HG03025 (cell line): Measurements from ENCODE around the gene MACROD2.
"Not testable (repeated sequence)": the region's sequence is repeated elsewhere in the genome, so short reads cannot be mapped to it uniquely, and the experiment has no call there.

Experiments used
- ATAC-seq: cut with Tn5 transposase; IDR thresholded peaks from one replicate; pipeline ENCODE4 v1.9.1; 2021; ENCODE audit warnings: mild to moderate bottlenecking, moderate library complexity; ENCODE audit not compliant: unreplicated experiment, low FRiP score

MACROD2 gene

GRCh38 chr20:14235355-14235754 is 240.0 kb downstream of the MACROD2 start:
- ATAC-seq: no peak

DNA sequence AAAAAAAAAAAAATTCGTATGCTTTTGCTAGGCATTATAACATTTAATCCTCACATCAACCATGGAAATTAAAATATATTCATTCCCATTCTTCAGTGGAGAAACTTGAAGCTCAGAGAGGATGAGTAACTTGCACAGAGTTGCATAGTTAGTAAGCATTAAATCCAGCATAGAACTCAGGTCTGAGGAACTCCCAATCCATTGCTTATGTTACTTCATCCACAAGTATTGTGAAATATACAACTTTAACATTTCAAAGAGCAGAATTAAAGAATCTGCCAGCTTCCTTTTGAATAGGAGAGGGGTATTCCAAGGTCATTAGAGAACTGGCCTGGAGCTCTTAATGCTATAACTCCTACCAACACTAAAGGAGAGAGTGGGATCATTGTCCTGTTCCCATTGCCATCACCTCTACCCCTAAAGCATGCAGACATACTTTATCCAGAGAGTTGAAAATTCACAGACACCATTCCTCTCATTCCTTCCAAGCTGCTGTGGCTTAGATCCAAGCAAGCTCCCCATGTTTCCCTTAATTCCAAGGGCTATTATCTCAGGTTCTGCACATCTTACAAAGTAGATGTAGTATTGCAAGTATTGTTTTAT is 250.2 kb downstream of the MACROD2 start:
- no peak for ATAC-seq

DNA sequence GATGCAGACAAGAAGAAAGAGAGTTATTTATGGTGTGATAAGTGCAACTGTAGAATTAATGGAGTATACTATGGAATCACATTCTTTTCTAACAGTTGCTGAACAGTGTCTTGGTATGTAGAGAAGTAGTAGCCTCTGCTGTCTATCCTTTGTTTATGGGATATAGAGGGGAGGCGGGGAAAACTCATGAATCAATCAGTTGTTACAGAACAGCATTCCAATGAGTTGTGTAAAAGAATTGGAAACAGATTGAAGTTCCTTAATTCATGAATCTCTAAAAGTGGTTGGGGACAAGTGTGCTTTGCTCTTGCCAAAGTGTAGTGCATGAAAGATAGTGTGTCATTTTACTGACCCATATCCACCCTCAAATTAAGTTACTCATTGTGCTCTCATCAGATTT is 264.4 kb downstream of the MACROD2 start:
- ATAC-seq: no peak

- no peak for ATAC-seq
These were observed 265.1 kb downstream of the MACROD2 start for GRCh38 chr20:14260367-14260766.

- ATAC-seq: no peak
These were observed 269.6 kb downstream of the MACROD2 start for GRCh38 chr20:14264869-14265268.

DNA sequence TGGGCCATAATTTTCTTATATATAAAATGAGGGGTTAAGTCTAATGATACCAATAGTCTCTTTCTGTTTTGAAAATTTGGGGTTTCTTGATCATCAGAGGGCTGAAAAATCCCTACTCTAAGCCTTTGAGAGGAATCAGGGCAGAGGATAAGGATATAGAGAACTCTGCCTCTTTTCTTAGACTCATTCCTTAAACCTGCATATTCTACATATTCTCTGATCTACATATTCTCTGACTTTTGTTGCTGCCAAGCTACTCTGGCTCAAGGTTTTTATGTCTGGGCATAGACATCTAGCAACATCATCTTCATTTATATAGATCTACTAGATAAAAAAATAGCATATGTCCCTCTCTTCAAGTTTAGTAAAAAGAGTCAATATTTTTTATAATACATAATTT is 270.9 kb downstream of the MACROD2 start:
- ATAC-seq: no peak

DNA sequence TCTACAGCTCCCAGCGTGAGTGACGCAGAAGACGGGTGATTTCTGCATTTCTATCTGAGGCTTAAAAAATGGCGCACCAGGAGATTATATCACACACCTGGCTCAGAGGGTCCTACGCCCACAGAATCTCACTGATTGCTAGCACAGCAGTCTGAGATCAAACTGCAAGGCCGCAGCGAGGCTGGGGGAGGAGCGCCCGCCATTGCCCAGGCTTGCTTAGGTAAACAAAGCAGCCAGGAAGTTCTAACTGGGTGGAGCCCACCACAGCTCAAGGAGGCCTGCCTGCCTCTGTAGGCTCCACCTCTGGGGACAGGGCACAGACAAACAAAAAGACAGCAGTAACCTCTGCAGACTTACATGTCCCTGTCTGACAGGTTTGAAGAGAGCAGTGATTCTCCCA is 275.4 kb downstream of the MACROD2 start:
- not testable (repeated sequence) for ATAC-seq

- ATAC-seq: no peak
These were observed 286.8 kb downstream of the MACROD2 start for GRCh38 chr20:14282140-14282539.

DNA sequence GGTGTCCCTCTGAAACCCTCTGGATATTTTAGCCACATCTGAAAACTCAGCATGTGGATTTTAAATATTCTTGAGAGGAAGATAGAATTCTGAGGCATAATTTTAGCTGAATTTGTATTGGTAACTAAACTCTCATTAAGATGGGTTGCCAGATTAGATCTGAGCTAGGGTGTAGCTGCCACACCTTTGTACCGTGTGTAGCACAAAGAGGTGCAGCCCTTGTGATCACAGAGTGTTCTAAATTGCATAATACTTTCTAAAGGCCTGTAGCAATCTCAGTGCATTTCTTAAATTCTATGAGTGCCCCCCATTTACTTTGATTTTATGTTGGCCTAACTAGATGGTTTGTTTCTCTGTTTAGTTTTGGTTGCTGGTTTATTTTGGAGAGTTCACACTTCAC is 289.1 kb downstream of the MACROD2 start:
- no peak for ATAC-seq

- no peak for ATAC-seq
These were observed 293.3 kb downstream of the MACROD2 start for GRCh38 chr20:14288341-14289330.

GRCh38 chr20:14291502-14291901 is 296.2 kb downstream of the MACROD2 start:
- no peak for ATAC-seq

DNA sequence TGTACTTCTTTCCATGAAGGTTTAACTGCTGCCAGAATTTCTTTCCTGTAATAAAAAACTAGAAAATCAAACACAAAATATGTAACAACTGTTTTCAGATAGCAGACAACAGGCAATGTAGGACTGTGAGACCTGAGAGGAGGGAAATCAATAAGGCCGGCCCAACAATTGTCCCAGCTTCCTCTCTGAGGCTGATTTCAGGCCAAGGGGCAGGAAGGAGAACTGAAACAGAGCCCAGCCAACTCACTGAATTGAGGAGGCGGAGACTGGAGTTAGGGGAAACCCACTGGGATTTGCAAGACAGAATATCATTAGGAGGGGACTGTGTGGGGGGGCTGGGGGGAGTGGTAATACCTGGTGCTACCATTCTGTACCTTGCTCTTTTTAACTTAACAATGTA is 299.9 kb downstream of the MACROD2 start:
- ATAC-seq: no peak

GRCh38 chr20:14295770-14296309 is 300.5 kb downstream of the MACROD2 start:
- ATAC-seq: no peak

DNA sequence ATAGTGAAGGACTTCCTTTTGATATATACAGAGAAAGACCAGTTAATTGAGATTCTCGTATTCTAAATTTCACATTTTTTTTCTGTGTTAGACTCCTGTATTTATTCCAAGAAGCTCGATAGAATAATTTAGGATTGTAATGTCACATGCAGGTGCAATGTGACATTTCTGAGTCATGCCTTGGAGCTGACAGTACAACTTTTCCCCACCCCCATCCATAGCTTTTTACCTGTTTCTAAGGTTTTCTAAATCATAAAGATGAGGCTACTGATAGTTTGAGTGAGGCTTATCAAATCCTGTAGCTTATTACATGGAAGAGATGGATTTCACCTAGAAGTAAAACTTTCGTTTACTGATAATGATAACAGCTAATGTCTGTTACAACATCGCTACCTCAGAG is 304.5 kb downstream of the MACROD2 start:
- ATAC-seq: no peak

- ATAC-seq: no peak
These were observed 307.8 kb downstream of the MACROD2 start for GRCh38 chr20:14303106-14303505.

GRCh38 chr20:14303651-14304050 is 308.3 kb downstream of the MACROD2 start:
- no peak for ATAC-seq

GRCh38 chr20:14304472-14304871 is 309.2 kb downstream of the MACROD2 start:
- ATAC-seq: no peak

DNA sequence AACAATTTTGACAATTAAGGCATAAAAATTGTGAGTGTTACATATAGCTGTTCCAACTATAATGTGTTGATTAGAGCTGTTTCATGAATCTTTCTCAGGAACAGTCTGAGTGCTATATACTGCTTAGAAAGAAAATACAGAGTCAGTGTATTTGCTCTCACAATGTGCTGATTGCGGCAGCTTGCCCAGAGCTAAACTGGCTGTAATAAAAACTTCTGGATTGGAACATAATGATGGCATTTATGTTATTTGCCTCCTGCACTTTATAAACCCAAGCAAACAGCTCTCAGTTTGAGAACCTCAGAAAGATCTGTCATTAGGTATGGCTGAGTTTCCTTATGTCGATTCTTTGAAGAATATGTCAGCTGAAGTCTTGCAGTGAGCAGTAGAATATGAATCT is 312.6 kb downstream of the MACROD2 start:
- ATAC-seq: no peak

GRCh38 chr20:14310977-14311627 is 315.8 kb downstream of the MACROD2 start:
- ATAC-seq: no peak

DNA sequence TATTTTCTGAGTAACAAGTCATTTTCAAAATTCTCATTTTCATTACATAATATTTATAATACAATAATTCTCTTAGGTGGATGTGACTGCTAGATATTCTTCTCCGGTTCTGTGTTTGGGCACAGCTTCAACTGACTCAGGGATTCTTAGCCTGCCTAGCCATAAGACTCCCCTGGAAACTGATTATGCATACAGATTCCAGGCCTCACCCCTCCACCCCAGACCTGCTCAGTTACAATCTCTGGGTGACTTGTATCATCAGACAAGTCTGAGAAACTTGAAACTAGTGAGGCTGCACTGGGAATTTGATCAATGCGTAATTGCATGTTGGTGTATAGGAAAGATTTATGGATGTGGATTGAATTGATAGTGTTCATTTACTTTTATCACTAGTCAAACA is 316.7 kb downstream of the MACROD2 start:
- no peak for ATAC-seq
